B cell (primary cell): ENCODE measurements around the gene TBXA2R. TPM values are rescaled to one million over a fixed set of nuclear protein-coding genes. Genes with fewer than 3 reads are reported as not detected.
"Not testable (repeated sequence)": the region's sequence is repeated elsewhere in the genome, so short reads cannot be mapped to it uniquely, and the experiment has no call there.

Experiments used
- ATAC-seq: fragments of 200-7000 bp; cut with Tn5 transposase; one replicate; pipeline ENCODE4 v1.10.0; 2021; ENCODE audit warnings: low read depth, mild to moderate bottlenecking, moderate number of reproducible peaks, moderate library complexity
- CTCF ChIA-PET: fragments of 350-600 bp; sonication (Branson Sonifier 250); formaldehyde crosslinking; loops from one replicate; lab custom pipeline; 2021; ENCODE audit warnings: antibody characterized with exemption, inconsistent platforms; lab: Charles Lee
- POLR2A ChIA-PET: fragments of 350-600 bp; sonication (Branson Sonifier 250); formaldehyde crosslinking; loops from one replicate; lab custom pipeline; 2021; ENCODE audit warnings: antibody characterized with exemption; lab: Charles Lee
- DNase-seq: peaks from one replicate; pipeline ENCODE4 v3.0.0; 2013
- H2AFZ ChIP-seq: 2 replicates; pipeline ENCODE4 v1.6.1; 2012; ENCODE audit warnings: mild to moderate bottlenecking, low read depth, low read length; ENCODE audit not compliant: insufficient read depth, poor library complexity, severe bottlenecking
- H3K27ac ChIP-seq, 2 donors: 1 replicate in 1 of 2; 2 replicates in 1 of 2; pipeline ENCODE4 v1.5.1; 2012 to 2013; ENCODE audit warnings: low read length in 2 of 2, mild to moderate bottlenecking in 2 of 2, moderate library complexity in 1 of 2
- H3K27me3 ChIP-seq, 4 experiments: fragments of 200-600 bp in 1 of 4; sonication (generic) in 1 of 4; replicated peaks in 1 of 4; 1 replicate in 2 of 4; 2 replicates in 2 of 4; pipeline versions ENCODE4 v1.6.1 to v1.7.0; 2013 to 2016; ENCODE audit warnings: low read length in 3 of 4, mild to moderate bottlenecking in 2 of 4, mixed read lengths in 1 of 4, moderate library complexity in 1 of 4; ENCODE audit not compliant: insufficient read depth in 4 of 4, control insufficient read depth in 3 of 4; ENCODE audit errors: control extremely low read depth in 1 of 4
- H3K36me3 ChIP-seq, 2 experiments: replicated peaks in 1 of 2; 1 replicate in 1 of 2; 2 replicates in 1 of 2; pipeline versions ENCODE4 v1.6.1 to v1.7.1; 2013; ENCODE audit warnings: low read length in 1 of 2; ENCODE audit not compliant: insufficient read depth in 2 of 2, control insufficient read depth in 1 of 2; ENCODE audit errors: control extremely low read depth in 1 of 2, extremely low read depth in 1 of 2
- H3K4me1 ChIP-seq, 2 donors: fragments of 200-600 bp in 1 of 2; sonication (generic) in 1 of 2; 1 replicate in 1 of 2; 2 replicates in 1 of 2; pipeline versions ENCODE4 v1.5.1 to v1.6.1; 2013 to 2017; ENCODE audit warnings: low read length in 2 of 2; ENCODE audit not compliant: control insufficient read depth in 2 of 2, insufficient read depth in 2 of 2
- H3K4me2 ChIP-seq: replicated peaks from 2 replicates; pipeline ENCODE3; 2012; ENCODE audit warnings: mild to moderate bottlenecking, low read depth, low read length; ENCODE audit not compliant: poor library complexity, severe bottlenecking
- H3K4me3 ChIP-seq, 5 experiments: fragments of 200-600 bp in 1 of 5; sonication (generic) in 1 of 5; 1 replicate in 3 of 5; 2 replicates in 2 of 5; pipeline versions ENCODE4 v1.5.1 to v1.7.0; 2011 to 2016; ENCODE audit warnings: low read length in 4 of 5, mild to moderate bottlenecking in 4 of 5, low read depth in 2 of 5, control low read depth in 1 of 5, moderate library complexity in 1 of 5; ENCODE audit not compliant: insufficient read depth in 1 of 5; ENCODE audit errors: control extremely low read depth in 1 of 5, extremely low read depth in 1 of 5
- H3K79me2 ChIP-seq: fragments of 200-600 bp; sonication (generic); one replicate; pipeline ENCODE4 v1.6.0; 2016; ENCODE audit warnings: low read length; ENCODE audit not compliant: control insufficient read depth, insufficient read depth
- H3K9ac ChIP-seq: fragments of 200-600 bp; sonication (generic); 2 replicates; pipeline ENCODE4 v1.6.1; 2017; ENCODE audit warnings: mild to moderate bottlenecking, low read length, moderate library complexity
- H3K9me3 ChIP-seq, 3 donors: one replicate each; pipeline versions ENCODE4 v1.6.1 to v1.7.1; 2013; ENCODE audit warnings: low read length in 2 of 3; ENCODE audit not compliant: control insufficient read depth in 2 of 3, insufficient read depth in 1 of 3; ENCODE audit errors: control extremely low read depth in 1 of 3
- H4K20me1 ChIP-seq: 2 replicates; pipeline ENCODE4 v1.6.0; 2012; ENCODE audit warnings: mild to moderate bottlenecking, low read length; ENCODE audit not compliant: insufficient read depth, control insufficient read depth, poor library complexity, severe bottlenecking
- H3K27ac Mint-ChIP-seq: one replicate; pipeline ENCODE4 v1.8.0; 2021; ENCODE audit warnings: mixed read lengths
- H3K27me3 Mint-ChIP-seq: one replicate; pipeline ENCODE4 v1.8.0; 2021; ENCODE audit warnings: mixed read lengths
- H3K4me1 Mint-ChIP-seq: one replicate; pipeline ENCODE4 v1.8.0; 2021; ENCODE audit warnings: mixed read lengths
- H3K4me3 Mint-ChIP-seq: one replicate; pipeline ENCODE4 v1.8.0; 2021; ENCODE audit warnings: mixed read lengths
- H3K9me3 Mint-ChIP-seq: one replicate; pipeline ENCODE4 v1.8.0; 2022; ENCODE audit warnings: mixed read lengths; ENCODE audit not compliant: insufficient read depth
- EZH2 ChIP-seq: IDR thresholded peaks from 2 replicates; pipeline ENCODE4 v1.6.1; 2012; ENCODE audit warnings: borderline replicate concordance, low read depth, mild to moderate bottlenecking, moderate library complexity, low read length; ENCODE audit not compliant: insufficient read depth, poor library complexity, severe bottlenecking
- WGBS: methylation state at CpG from one replicate; pipeline ENCODE4 v1.1.5; 2013; ENCODE audit warnings: missing lambda C conversion rate; ENCODE audit not compliant: insufficient coverage; 5-methylcytosine and 5-hydroxymethylcytosine counted together
- intact Hi-C: fragments of 100-400 bp; cut with micrococcal nuclease; formaldehyde crosslinking; loops from one replicate; pipeline ENCODE4 v1.10.0; 2022
- polyA plus RNA-seq: library from polyadenylated mRNA; depleted of rRNA; stranded (reverse); fragments of >200 nt; gene quantifications from 2 replicates; pipeline ENCODE4 v1.2.3, GENCODE V29; 2012
- total RNA-seq, 2 donors: library from RNA; stranded (reverse); fragments of 120-200 nt in 1 of 2; gene quantifications; 1 replicate in 1 of 2; 2 replicates in 1 of 2; pipeline versions ENCODE4 v1.2.3 to v1.2.4, GENCODE V29; 2013 to 2022
- TF ChIP-seq, protein P1 (sequence below): fragments of 200-600 bp; IDR thresholded peaks from one replicate; pipeline ENCODE4 v1.8.0; 2022; ENCODE audit warnings: antibody characterized with exemption, mild to moderate bottlenecking

The TBXA2R gene
- total and polyA plus RNA-seq, 2 donors (not counting 1 experiment from before 2014, with no cell fraction given): 3.9 to 7.9 TPM

DNA sequence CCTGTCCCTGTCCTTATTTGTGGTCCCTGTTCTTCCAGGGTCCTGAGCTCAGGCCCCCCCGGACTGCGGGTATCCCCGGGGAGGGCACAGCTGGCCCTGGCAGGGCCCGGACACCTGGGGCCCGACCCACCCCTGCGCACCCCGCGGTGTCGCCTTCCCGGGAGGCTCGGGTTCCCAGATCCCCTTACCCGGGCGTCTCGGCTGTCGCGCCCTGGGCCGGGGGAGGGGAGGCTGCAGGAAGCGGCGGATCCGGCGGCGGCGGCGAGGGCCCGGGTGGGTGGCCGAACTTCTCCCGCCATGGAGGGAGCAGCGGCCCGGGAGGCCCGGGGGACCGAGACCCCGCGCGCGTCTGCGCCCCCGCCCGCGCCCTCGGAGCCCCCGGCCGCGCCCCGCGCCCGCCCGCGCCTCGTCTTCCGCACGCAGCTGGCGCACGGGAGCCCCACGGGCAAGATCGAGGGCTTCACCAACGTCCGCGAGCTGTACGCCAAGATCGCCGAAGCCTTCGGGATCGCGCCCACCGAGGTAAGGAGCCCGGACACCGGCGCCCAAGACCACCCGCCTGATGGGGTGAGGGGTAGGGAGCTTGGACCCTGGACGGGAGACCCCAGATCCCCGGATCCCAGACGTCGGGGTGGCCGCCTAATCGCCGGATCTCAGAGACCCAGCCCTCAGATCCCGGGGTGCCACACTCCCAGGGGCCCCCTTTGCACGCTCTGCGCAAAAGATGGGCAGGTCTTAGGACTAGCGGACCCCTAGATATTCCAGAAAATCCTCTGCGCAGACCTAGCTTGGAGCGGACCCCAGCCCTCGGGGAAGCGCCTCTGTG is 21.2 kb downstream of the TBXA2R start, which contains the start of gene GIPC3:
Gene GIPC3 (plus strand): TSS at position 178 of the 826 bp plus-strand sequence. CDS start 120 bp downstream, at position 298.
- no peak for TF ChIP-seq EZH2
- TF ChIP-seq, protein P1, sequence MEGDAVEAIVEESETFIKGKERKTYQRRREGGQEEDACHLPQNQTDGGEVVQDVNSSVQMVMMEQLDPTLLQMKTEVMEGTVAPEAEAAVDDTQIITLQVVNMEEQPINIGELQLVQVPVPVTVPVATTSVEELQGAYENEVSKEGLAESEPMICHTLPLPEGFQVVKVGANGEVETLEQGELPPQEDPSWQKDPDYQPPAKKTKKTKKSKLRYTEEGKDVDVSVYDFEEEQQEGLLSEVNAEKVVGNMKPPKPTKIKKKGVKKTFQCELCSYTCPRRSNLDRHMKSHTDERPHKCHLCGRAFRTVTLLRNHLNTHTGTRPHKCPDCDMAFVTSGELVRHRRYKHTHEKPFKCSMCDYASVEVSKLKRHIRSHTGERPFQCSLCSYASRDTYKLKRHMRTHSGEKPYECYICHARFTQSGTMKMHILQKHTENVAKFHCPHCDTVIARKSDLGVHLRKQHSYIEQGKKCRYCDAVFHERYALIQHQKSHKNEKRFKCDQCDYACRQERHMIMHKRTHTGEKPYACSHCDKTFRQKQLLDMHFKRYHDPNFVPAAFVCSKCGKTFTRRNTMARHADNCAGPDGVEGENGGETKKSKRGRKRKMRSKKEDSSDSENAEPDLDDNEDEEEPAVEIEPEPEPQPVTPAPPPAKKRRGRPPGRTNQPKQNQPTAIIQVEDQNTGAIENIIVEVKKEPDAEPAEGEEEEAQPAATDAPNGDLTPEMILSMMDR: no peak
- peak within 1 kb of the TSS; percentile 94 for H3K4me2 ChIP-seq
- peak within 1 kb of the TSS in 4 of 5 experiments; percentile 37 to 51 (median 42) for H3K4me3 ChIP-seq
- H3K9ac ChIP-seq: peak within 1 kb of the TSS; percentile 59
- H4K20me1 ChIP-seq: no peaks in the 10 kb centered on the region
- no peaks in the 10 kb centered on the region for H3K4me1 Mint-ChIP-seq
- CTCF ChIA-PET: interaction anchor here (1.3 to 2.2 kb wide), 6 partner anchors 19 to 121 kb away, joined by 3 to 12 read pairs (median 6); partner anchors contain the start of gene MFSD12
- peak within 1 kb of the TSS; percentile 66 for H3K4me3 Mint-ChIP-seq
- H3K9me3 ChIP-seq: peaks cover 0 to 13% (median 0%) of the 10 kb centered on the region in 3 donors
- no peaks in the 10 kb centered on the region for H3K27me3 Mint-ChIP-seq
- no peak within 1 kb of the TSS for H3K27ac ChIP-seq
- H3K36me3 ChIP-seq: no peaks in the 10 kb centered on the region
- WGBS: 3% methylated on average over 82 of the region's 84 CpGs
- H3K4me1 ChIP-seq: peaks cover 8 to 12% of the 10 kb centered on the region in 2 donors
- intact Hi-C loops: loop anchor here (1.0 to 5.0 kb wide), 2 partner anchors 33 to 122 kb away; partner anchors contain the start of gene TJP3
- no peaks in the 10 kb centered on the region for H3K79me2 ChIP-seq
- peak within 1 kb of the TSS; percentile 80 for H2AFZ ChIP-seq
- no peak within 1 kb of the TSS for H3K27ac Mint-ChIP-seq
- H3K27me3 ChIP-seq: peaks cover 0 to 13% (median 6%) of the 10 kb centered on the region in 4 experiments
- POLR2A ChIA-PET: no interaction called here
- H3K9me3 Mint-ChIP-seq: no peaks in the 10 kb centered on the region
- DNase-seq (no peak), ATAC-seq (no peak)

DNA sequence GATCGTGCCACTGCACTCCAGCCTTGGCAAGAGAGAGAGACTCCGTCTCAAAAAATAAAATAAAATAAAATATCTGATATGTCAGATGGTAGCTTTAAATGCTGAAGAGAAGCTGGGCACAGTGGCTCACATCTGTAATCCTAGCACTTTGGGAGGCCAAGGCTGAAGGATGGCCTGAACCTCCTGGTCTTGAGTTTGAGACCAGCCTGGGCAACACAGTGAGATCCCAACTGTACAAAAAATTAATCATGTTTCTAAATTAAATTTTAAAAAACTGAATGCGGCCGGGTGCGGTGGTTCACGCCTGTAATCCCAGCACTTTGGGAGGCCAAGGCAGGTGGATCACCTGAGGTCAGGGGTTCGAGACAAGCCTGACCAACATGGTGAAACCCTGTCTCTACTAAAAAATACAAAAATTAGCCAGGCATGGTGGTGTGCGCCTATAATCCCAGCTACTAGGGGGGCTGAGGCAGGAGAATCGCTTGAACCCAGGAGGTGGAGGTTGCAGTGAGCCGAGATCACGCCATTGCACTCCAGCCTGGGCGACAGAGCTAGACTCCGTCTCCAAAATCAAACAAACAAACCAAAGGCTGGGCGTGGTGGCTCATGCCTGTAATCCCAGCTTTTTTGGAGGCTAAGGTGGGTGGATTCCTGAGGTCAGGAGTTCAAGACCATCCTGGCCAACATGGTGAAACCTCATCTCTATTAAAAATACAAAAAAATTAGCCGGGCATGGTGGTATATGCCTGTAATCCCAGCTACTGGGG is 22.5 kb downstream of the TBXA2R start:
- WGBS: 95% methylated on average over 4 of the region's 15 CpGs
- H2AFZ ChIP-seq, intact Hi-C loops, H3K4me2 ChIP-seq, H3K9me3 ChIP-seq, H3K27ac ChIP-seq, H3K79me2 ChIP-seq, H3K4me1 Mint-ChIP-seq, H3K4me3 Mint-ChIP-seq, H3K36me3 ChIP-seq, H4K20me1 ChIP-seq, H3K27me3 Mint-ChIP-seq, POLR2A ChIA-PET, H3K9ac ChIP-seq, H3K9me3 Mint-ChIP-seq, H3K27ac Mint-ChIP-seq, H3K4me3 ChIP-seq, ATAC-seq, DNase-seq: not testable (repeated sequence)
- H3K4me1 ChIP-seq: peaks cover 8 to 12% of the 10 kb centered on the region in 2 donors
- CTCF ChIA-PET: interaction anchor here (0.7 to 2.2 kb wide), 6 partner anchors 12 to 151 kb away, joined by 3 to 12 read pairs (median 6); partner anchors contain the start of gene MFSD12
- peaks cover 0 to 13% (median 6%) of the 10 kb centered on the region in 4 experiments for H3K27me3 ChIP-seq

DNA sequence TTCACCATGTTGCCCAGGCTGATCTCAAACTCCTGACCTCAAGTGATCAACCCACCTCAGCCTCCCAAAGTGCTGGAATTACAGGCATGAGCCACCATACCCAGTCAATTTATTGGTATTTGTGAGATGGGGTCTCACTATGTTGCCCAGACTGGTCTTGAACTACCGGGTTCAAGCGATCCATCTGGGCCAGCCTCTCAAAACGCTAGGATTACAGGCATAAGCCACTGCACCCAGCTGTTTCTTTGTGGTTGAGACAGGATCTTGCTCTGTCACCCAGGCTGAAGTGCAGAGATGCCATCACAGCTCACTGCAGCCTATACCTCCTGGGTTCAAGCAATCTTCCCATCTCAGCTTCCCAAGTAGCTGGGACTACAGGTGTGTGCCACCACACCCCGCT is 24.9 kb downstream of the TBXA2R start:
- H4K20me1 ChIP-seq, DNase-seq, H3K9me3 ChIP-seq, H3K9me3 Mint-ChIP-seq, H3K4me2 ChIP-seq, H3K4me1 Mint-ChIP-seq, H3K79me2 ChIP-seq, H3K27ac ChIP-seq, H3K4me3 ChIP-seq, H3K27ac Mint-ChIP-seq, H3K36me3 ChIP-seq, H3K9ac ChIP-seq, H3K4me3 Mint-ChIP-seq, H3K27me3 Mint-ChIP-seq, ATAC-seq, intact Hi-C loops, H2AFZ ChIP-seq: not testable (repeated sequence)
- Histone ChIP-seq H3K27me3 (peaks cover 0 to 13% (median 6%) of the 10 kb centered on the region in 4 experiments), H3K4me1 (peaks cover 8 to 12% of the 10 kb centered on the region in 2 donors)
- POLR2A ChIA-PET: interaction anchor here (0.6 to 0.7 kb wide), 2 partner anchors 157 to 206 kb away, joined by 3 to 4 read pairs; no protein-coding TSS in a partner anchor
- CTCF ChIA-PET: interaction anchor here (0.6 to 2.3 kb wide), 2 partner anchors 9 to 546 kb away, joined by 3 to 9 read pairs; no protein-coding TSS in a partner anchor
- whole genome bisulfite sequencing: 86% methylated on average over 3 of the region's 4 CpGs
